ENCODE measurements around the gene SULT4A1.
A peak's percentile ranks its signal among the peaks of the same experiment; 100 is the strongest.
"Not testable (repeated sequence)": the region's sequence is repeated elsewhere in the genome, so short reads cannot be mapped to it uniquely, and the experiment has no call there.

Gene SULT4A1

GRCh38 chr22:43885786-43886185 lies 23.5 kb upstream of the SULT4A1 start:
- DNase-seq, result no peak

- no peak for DNase-seq
Measured at GRCh38 chr22:43885319-43885671, 23.0 kb upstream of the SULT4A1 start.

GRCh38 chr22:43884600-43885318 lies 22.4 kb upstream of the SULT4A1 start:
- DNase-seq, result peak; percentile 69

GRCh38 chr22:43883719-43884415 lies 21.6 kb upstream of the SULT4A1 start:
- DNase-seq, result no peak

GRCh38 chr22:43883012-43883661 lies 20.8 kb upstream of the SULT4A1 start:
- DNase-seq, result peak; percentile 89

- DNase-seq, result no peak
Measured at GRCh38 chr22:43882122-43882767, 19.9 kb upstream of the SULT4A1 start.

- no peak for DNase-seq
Measured at GRCh38 chr22:43881091-43882061, 19.1 kb upstream of the SULT4A1 start.

GRCh38 chr22:43880541-43880991 lies 18.3 kb upstream of the SULT4A1 start:
- DNase-seq, result no peak

GRCh38 chr22:43879901-43880540 lies 17.7 kb upstream of the SULT4A1 start:
- no peak for DNase-seq

- no peak for DNase-seq
Measured at GRCh38 chr22:43878831-43879550, 16.7 kb upstream of the SULT4A1 start.

GRCh38 chr22:43878079-43878795 lies 15.9 kb upstream of the SULT4A1 start:
- no peak for DNase-seq

- DNase-seq, result no peak
Measured at GRCh38 chr22:43876866-43877509, 14.7 kb upstream of the SULT4A1 start.

- no peak for DNase-seq
Measured at GRCh38 chr22:43869799-43870198, 7.5 kb upstream of the SULT4A1 start.

GRCh38 chr22:43869001-43869400 lies 6.7 kb upstream of the SULT4A1 start:
- not testable (repeated sequence) for DNase-seq

- peak; percentile 34 for DNase-seq
Measured at GRCh38 chr22:43867839-43868635, 5.7 kb upstream of the SULT4A1 start.

GRCh38 chr22:43862882-43863202 lies 529 bp upstream of the SULT4A1 start:
- no peak for DNase-seq

GRCh38 chr22:43861529-43861928 lies 784 bp downstream of the SULT4A1 start:
- DNase-seq, result peak; percentile 63

- peak; percentile 53 for DNase-seq
Measured at GRCh38 chr22:43860831-43861230, 1.5 kb downstream of the SULT4A1 start.

GRCh38 chr22:43860126-43860525 lies 2.2 kb downstream of the SULT4A1 start:
- DNase-seq, result peak; percentile 92

Data from NCI-H82 (cell line).